Dedifferentiated amniotic fluid mesenchymal stem cell (primary cell): ENCODE results near the gene ANKS4B.
"Not testable (repeated sequence)": the region's sequence is repeated elsewhere in the genome, so short reads cannot be mapped to it uniquely, and the experiment has no call there.

Source experiments
- DNase-seq: peaks from one replicate; pipeline ENCODE4 v3.0.0-alpha.2; 2016; ENCODE audit errors: extremely low spot score

ANKS4B gene

GRCh38 chr16:21219551-21219950 lies 13.9 kb upstream of the ANKS4B start:
- no peak for DNase-seq

DNA sequence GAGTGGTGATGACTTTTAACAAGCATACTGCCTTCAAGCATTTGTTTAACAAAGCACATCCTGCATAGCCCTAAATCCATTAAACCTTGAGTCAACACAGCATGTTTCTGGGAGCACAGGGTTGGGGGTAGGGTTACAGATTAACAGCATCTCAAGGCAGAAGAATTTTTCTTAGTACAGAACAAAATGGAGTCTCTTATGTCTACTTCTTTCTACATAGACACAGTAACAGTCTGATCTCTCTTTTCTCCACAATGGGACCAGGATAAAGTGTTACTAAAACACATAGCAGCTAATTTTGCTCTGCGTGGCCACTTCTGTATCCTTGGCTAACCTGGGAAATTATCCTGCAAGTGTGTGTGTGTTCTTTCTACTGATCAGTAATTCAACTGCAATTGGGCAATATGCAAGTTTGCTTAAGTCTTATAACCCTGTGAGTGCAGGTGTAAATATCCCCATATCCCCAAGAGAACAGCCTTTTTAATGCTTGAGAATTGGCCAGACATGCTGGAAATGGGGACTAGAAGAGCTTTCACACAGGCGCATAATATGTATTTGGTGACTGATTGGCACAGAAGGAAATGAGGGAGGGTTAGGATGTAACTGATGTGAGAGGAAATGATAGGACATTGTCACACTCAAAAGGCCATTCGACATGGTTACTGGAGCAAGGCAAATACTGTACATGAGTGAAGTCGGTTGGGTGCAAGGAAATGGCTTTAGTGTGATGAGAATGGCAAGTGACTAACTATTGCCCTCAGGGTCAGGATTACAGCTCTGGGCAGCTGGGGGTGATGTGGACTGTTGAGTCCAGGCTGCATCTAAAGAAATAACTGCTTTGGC lies 10.8 kb upstream of the ANKS4B start:
- no peak for DNase-seq

DNA sequence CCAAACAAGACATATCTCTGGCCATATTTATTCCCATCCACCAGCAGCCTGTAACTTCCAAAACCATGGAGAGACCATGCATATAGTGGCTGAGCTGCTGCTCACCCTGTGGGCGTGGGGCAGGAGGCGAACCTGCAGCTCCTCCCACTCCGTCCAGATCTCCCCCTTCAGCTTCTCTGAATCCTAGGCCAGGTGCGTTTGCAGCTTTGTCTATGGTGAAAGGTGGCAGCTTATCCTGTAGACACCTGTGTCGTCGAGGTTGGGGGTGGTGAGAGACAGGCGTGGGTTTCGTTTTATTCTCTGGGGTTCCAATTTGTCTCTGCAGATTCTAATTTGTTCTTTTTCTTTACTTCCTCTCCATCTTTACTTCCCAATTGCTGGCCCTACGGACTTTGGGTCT lies 9.7 kb upstream of the ANKS4B start:
- no peak for DNase-seq

GRCh38 chr16:21224800-21225199 lies 8.7 kb upstream of the ANKS4B start:
- DNase-seq: no peak

DNA sequence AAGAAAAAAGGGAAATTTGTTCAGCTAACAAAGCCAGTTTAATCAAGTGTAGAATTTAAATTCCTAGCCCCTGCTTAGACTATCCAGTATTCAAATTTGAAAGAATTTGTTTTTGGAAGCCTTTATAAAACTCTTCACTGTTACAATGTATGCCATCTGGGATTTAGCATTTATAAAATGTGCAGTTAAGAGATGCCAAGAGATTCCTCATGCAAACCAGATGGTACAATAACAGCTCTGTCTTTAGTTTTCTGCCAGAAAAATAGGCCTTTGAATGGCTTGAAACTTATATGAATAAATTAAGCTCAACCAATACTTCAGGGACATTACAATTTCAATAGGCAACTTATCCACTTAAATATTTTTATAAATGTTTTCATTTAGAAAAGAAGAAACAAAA lies 6.8 kb upstream of the ANKS4B start:
- no peak for DNase-seq

DNA sequence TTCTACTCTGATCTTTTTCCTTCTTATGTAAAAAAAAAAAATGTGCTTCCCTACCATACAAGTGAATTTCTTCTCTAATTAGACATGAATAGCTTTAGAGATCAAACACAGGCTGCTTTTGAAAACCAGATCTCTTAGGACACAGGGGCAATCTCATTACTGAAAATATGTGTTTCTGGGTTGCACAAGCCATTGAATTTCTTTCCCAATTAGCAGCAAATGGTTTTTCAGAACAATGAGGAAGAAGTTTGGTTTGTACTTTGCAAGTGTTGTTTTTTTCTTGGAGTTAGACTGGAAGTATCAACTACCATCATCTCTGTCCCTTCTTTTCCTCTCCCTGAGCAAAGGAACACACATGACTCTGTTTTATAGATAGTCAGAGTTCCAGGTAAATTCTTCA lies 5.6 kb upstream of the ANKS4B start:
- no peak for DNase-seq

DNA sequence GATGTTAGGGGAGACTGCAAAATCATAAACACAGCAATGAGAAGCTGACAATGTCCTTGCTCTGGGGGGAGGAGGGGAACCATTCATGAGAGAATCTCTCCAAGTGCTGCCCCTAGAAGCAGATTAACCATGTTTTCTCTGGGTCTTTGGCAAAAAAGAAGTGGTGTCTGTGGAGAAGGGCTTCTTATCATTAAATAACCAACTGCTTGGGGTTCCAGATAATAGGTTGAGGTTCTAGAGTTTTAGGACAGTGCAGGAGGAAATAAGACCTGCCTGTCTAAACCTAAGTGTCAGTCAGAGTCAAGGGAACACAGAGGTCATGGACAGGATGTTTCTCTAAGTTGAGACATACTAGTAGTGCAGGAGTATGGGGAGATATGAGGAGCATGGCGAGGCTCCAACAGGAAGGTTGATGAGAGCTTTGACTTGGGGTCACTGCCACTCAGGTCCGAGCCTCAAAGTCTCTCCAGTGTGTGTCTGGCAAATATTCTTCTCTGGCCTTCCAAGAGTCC lies 5.1 kb upstream of the ANKS4B start:
- no peak for DNase-seq

- DNase-seq: no peak
Measured at GRCh38 chr16:21233045-21233520, 416 bp upstream of the ANKS4B start.

DNA sequence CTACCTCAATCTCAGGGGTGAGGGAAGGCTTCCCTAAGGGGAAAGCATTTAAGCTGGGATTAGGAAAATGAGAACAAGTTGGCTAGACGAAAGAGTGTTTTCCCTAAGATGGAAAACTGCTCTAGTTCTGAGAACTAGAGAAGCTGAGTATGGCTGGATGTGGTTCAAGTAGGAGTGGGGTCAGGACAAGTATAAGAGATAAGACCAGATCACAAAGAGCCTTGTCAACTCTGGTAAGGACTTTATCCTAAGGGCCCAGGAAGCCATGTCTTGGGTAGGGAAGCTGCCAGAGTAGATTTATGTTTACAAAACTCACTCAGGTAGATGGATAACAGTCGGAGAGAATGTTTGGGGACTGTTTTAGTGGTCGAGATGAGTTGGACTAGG lies 1.7 kb downstream of the ANKS4B start:
- DNase-seq: no peak

GRCh38 chr16:21236831-21237230 lies 3.3 kb downstream of the ANKS4B start:
- DNase-seq: no peak

DNA sequence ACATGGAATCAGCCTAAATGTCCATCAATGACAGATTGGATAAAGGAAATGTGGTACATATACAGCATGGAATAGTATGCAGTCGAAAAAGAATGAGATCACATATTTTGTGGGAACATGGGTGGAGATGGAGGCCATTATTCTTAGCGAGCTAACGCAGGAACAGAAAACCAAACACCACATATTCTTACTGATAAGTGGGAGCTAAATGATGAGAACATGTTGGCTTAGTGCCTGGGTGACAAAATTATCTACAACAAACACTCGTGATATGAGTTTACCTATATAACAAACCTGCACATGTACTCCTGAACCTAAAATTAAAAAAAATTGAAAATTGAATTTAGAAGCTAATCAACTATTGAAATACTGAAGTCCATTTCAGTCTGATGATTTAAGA lies 6.1 kb downstream of the ANKS4B start:
- no peak for DNase-seq

- DNase-seq: no peak
Measured at GRCh38 chr16:21242756-21243155, 9.3 kb downstream of the ANKS4B start.

- no peak for DNase-seq
Measured at GRCh38 chr16:21244518-21245215, 11.2 kb downstream of the ANKS4B start.

- DNase-seq: not testable (repeated sequence)
Measured at GRCh38 chr16:21248179-21248578, 14.7 kb downstream of the ANKS4B start.

GRCh38 chr16:21250072-21250923 lies 16.8 kb downstream of the ANKS4B start:
- no peak for DNase-seq

GRCh38 chr16:21253470-21253869 lies 20.0 kb downstream of the ANKS4B start:
- no peak for DNase-seq

DNA sequence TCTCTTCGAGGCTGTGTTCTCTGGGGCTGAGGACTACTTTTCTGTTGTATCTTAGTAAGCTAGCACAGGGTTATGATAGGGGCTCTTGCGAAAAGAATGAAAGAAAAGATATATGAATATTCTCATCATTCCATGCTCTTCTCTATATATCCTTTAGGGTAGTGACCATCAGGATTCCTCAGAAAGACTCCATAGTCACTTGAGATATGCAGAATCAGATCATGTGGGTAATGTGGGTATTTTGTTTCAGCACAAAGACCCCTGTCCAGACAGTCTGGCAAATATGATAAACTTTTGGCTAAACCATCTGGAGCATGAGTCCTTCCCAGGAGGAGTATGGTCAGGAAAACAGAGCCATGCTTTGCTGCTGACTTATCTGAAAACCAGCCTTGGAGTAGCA lies 23.1 kb downstream of the ANKS4B start:
- no peak for DNase-seq

DNA sequence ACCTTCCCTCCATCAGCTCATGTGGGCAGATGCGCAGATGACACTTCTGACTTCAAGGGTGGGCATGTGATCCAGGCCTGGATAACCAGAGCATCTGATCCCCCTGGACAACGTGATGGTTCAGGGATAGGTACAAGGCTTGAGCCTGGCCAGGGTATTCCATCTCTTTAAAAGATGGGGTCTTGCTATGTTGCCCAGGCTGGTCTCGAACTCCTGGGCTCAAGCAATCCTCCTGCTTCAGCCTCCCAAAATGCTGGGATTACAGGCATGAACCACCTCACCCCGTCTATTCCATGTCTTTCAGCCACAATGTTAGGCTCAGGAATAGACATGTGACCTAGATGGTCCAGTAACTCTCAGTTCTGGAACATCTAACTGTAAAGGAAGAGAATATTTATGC lies 23.8 kb downstream of the ANKS4B start:
- DNase-seq: no peak

- no peak for DNase-seq
Measured at GRCh38 chr16:21260870-21261791, 27.6 kb downstream of the ANKS4B start.

- DNase-seq: no peak
Measured at GRCh38 chr16:21262779-21263639, 29.5 kb downstream of the ANKS4B start.
